Lung (tissue), 12 donors: ENCODE results near the gene PLA2G2D. TPM values are rescaled to one million over a fixed set of nuclear protein-coding genes. Genes with fewer than 3 reads are reported as not detected.

ENCODE experiments used
- ATAC-seq: fragments of 200-7000 bp; cut with Tn5 transposase; one replicate; pipeline ENCODE4 v1.9.1; 2020; ENCODE audit warnings: moderate number of reproducible peaks; ENCODE audit not compliant: insufficient read depth, low FRiP score
- DNase-seq, 3 donors: peaks; one replicate each; pipeline ENCODE4 v3.0.0-alpha.2; 2013 to 2017
- H3K27ac ChIP-seq, 2 donors: one replicate each; pipeline ENCODE4 v1.5.1; 2013; ENCODE audit warnings: mild to moderate bottlenecking in 2 of 2, moderate library complexity in 2 of 2, control low read depth in 1 of 2, inconsistent platforms in 1 of 2, low read depth in 1 of 2, low read length in 1 of 2
- H3K27me3 ChIP-seq, 3 donors: one replicate each; pipeline ENCODE4 v1.5.1; 2013; ENCODE audit warnings: low read length in 2 of 3; ENCODE audit not compliant: control insufficient read depth in 3 of 3, insufficient read depth in 3 of 3
- H3K36me3 ChIP-seq, 4 donors: one replicate each; pipeline ENCODE4 v1.5.1; 2013; ENCODE audit warnings: low read length in 4 of 4, mild to moderate bottlenecking in 1 of 4, moderate library complexity in 1 of 4; ENCODE audit not compliant: control insufficient read depth in 4 of 4, insufficient read depth in 4 of 4
- H3K4me1 ChIP-seq, 5 donors: one replicate each; pipeline ENCODE4 v1.5.1; 2013; ENCODE audit warnings: low read length in 5 of 5, mild to moderate bottlenecking in 2 of 5, moderate library complexity in 1 of 5; ENCODE audit not compliant: control insufficient read depth in 5 of 5, insufficient read depth in 5 of 5
- H3K4me3 ChIP-seq: one replicate; pipeline ENCODE4 v1.5.1; 2013; ENCODE audit warnings: mild to moderate bottlenecking, control low read depth, moderate library complexity
- H3K9ac ChIP-seq, 2 donors: one replicate each; pipeline ENCODE4 v1.5.1; 2013; ENCODE audit warnings: low read length in 2 of 2, control low read depth in 1 of 2; ENCODE audit not compliant: insufficient read depth in 1 of 2
- H3K9me3 ChIP-seq, 4 donors: one replicate each; pipeline ENCODE4 v1.5.1; 2013; ENCODE audit warnings: low read length in 3 of 4, mild to moderate bottlenecking in 1 of 4, moderate library complexity in 1 of 4; ENCODE audit not compliant: control insufficient read depth in 4 of 4, insufficient read depth in 3 of 4
- CTCF ChIP-seq: IDR thresholded peaks from 2 replicates; pipeline ENCODE4 v1.5.1; 2012; ENCODE audit warnings: mild to moderate bottlenecking; ENCODE audit errors: control extremely low read depth, extremely low read depth
- WGBS, 2 donors: extraction: QIAGEN DNeasy Blood & Tissue Kit; methylation state at CpG; one replicate each; pipeline ENCODE4 v1.1.7; 2013; 5-methylcytosine and 5-hydroxymethylcytosine counted together
- polyA plus RNA-seq, 2 donors: library from polyadenylated mRNA; stranded (reverse); fragments of 200-250 nt; gene quantifications; one replicate each; pipeline ENCODE4 v1.2.1, GENCODE V29; 2013
- total RNA-seq, 2 donors: library from RNA; depleted of rRNA in 1 of 2; stranded (reverse); fragments of >200 nt in 1 of 2; gene quantifications; one replicate each; pipeline ENCODE4 v1.2.1, GENCODE V29; 2014 to 2021
- donor health status: control.
- donor health status: control.
- donor health status: Bipolar disorder and iron deficiency.
- donor health status: healthy.
- donor health status: DM: yes; HTN: yes; CAD: no.

Gene PLA2G2D
- total and polyA plus RNA-seq, 4 donors = 0.06 to 0.57 (median 0.06) TPM; not detected in 1

- no peak overlapping the region for H3K4me3 ChIP-seq
- peaks cover 0 to 26% (median 8%) of the 10 kb centered on the region in 5 donors for H3K4me1 ChIP-seq
- ATAC-seq = no peak
- no peak for DNase-seq
- H3K36me3 ChIP-seq = no peaks in the 10 kb centered on the region
- no peaks in the 10 kb centered on the region for H3K9me3 ChIP-seq
- TF ChIP-seq CTCF = no peak
- H3K9ac ChIP-seq = no peak overlapping the region
- no peak overlapping the region for H3K27ac ChIP-seq
- H3K27me3 ChIP-seq = peaks cover 0 to 2% (median 0%) of the 10 kb centered on the region in 3 donors
- 90 to 92% methylated on average over 8 of the region's 8 CpGs for WGBS, 2 donors
Measured at GRCh38 chr1:20150326-20150705, 31.0 kb upstream of the PLA2G2D start.

- WGBS, 2 donors = 85 to 86% methylated on average over 27 of the region's 27 CpGs
- DNase-seq = no peak
Measured at GRCh38 chr1:20149601-20150325, 30.4 kb upstream of the PLA2G2D start.

GRCh38 chr1:20148571-20149500, 29.5 kb upstream of the PLA2G2D start:
- Histone ChIP-seq H3K4me1 (peaks cover 0 to 20% (median 5%) of the 10 kb centered on the region in 5 donors), H3K9ac (no peak overlapping the region), H3K9me3 (no peaks in the 10 kb centered on the region), H3K4me3 (no peak overlapping the region), H3K27ac (no peak overlapping the region), H3K36me3 (no peaks in the 10 kb centered on the region), H3K27me3 (peaks cover 0 to 2% (median 0%) of the 10 kb centered on the region in 3 donors)
- WGBS, 2 donors = 91 to 93% methylated on average over 13 of the region's 13 CpGs
- no peak for TF ChIP-seq CTCF
- no peak for ATAC-seq
- DNase-seq = no peak

More at GRCh38 chr1:20149601-20150325, 30.4 kb upstream of the PLA2G2D start:
- ATAC-seq = no peak
- Histone ChIP-seq H3K27ac (no peak overlapping the region), H3K27me3 (peaks cover 0 to 2% (median 0%) of the 10 kb centered on the region in 3 donors), H3K4me3 (no peak overlapping the region), H3K4me1 (peaks cover 0 to 26% (median 8%) of the 10 kb centered on the region in 5 donors), H3K9ac (no peak overlapping the region), H3K36me3 (no peaks in the 10 kb centered on the region), H3K9me3 (no peaks in the 10 kb centered on the region)
- no peak for TF ChIP-seq CTCF
